Myocyte (in vitro differentiated cells): ENCODE results near the gene NIP7. TPM values are rescaled to one million over a fixed set of nuclear protein-coding genes. Genes with fewer than 3 reads are reported as not detected.
"Not testable (repeated sequence)": the region's sequence is repeated elsewhere in the genome, so short reads cannot be mapped to it uniquely, and the experiment has no call there.

Source experiments
- DNase-seq: peaks from one replicate; pipeline ENCODE4 v3.0.0-alpha.2; 2012; ENCODE audit warnings: low read depth
- polyA plus RNA-seq: library from polyadenylated mRNA; unstranded; fragments of >200 nt; gene quantifications from one replicate; pipeline ENCODE4 v1.2.1, GENCODE V29; 2012; ENCODE audit warnings: missing spikeins
- total RNA-seq: library from RNA; depleted of rRNA; stranded (reverse); fragments of >200 nt; gene quantifications from 2 replicates; pipeline ENCODE4 v1.2.3, GENCODE V29; 2014

The NIP7 gene
- 20.5 and 22.9 TPM in 2 replicates for total RNA-seq
- polyA plus RNA-seq = 19.7 TPM

DNA sequence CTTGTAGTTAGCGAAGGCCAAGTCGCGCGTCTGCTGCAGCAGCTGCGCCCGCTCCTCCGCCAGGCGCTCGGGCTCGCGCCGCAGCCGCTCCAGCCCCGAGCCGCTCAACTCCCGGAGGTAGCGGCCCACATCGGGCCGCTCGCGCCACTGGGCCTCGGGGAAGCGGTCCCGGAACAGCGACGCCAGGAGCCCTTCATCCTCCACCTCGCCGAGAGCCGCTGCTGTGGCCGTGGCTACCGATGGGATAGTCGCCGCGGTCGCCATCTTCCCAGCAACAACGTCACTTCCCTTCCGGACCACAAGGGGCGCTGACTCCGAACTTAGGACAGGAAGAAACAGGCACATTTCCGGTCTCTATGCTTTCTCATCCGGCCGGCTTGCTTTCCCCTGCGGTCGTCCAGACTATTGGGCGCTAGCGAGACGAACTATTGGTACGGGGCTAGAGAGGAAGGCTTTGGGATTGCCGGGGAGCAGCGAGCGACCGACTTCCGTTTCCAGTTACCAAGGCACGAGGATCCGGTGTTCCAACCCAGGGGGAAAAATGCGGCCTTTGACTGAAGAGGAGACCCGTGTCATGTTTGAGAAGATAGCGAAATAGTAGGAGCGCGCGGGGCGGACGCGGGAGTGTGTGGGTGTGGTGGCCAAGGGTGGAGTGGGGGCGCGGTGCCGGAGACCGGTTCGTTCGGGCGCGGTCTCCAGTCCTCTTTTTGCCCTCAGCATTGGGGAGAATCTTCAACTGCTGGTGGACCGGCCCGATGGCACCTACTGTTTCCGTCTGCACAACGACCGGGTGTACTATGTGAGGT, at the start of gene NIP7, which contains the start of gene COG8:
TSS of gene NIP7 (plus strand) at position 484 of the 806 bp plus-strand sequence. CDS start at position 542, 58 bp downstream.
TSS of gene COG8 (minus strand) at position 276 of the 806 bp plus-strand sequence. CDS start at position 264, 12 bp downstream.
- peak; percentile 99 for DNase-seq

DNA sequence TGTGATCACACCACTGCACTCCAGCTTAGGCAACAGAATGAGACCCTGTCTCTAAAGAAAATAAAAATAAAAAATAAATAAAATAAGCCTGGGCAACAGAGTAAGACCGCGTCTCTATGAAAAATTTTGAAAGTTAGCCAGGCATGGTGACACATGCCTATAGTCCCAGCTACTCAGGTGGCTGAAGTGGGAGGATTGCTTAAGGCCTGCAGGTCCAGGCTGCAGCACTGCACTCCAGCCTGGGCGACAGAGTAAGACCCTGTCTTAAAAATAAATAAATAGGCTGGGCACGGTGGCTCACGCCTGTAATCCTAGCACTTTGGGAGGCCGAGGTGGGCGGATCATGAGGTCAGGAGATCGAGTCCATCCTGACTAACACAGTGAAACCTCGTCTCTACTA, 47.9 kb upstream of the NIP7 start:
- DNase-seq = not testable (repeated sequence)

DNA sequence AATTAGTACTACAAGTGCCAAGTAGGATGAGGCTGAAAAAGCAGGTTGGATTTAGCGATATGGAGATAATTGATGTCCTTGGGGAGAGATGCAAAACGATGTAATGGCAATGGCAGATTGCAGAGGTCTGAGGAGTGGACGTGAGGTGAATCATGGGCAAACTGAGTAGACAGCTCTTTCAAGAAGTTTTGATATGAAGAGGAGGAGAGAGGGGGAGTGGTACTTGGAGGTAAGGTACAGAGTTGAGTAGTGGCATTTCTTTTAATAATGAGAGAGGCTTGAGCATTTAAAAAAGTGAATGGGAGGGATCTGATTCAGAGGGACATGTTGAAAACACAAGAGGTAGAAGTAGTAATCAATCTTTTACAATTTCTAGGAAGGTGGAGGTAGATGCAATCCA, 46.2 kb upstream of the NIP7 start:
- no peak for DNase-seq

- no peak for DNase-seq
These were observed 45.5 kb upstream of the NIP7 start for GRCh38 chr16:69294051-69294450.

GRCh38 chr16:69296771-69297170, 42.8 kb upstream of the NIP7 start:
- not testable (repeated sequence) for DNase-seq

DNA sequence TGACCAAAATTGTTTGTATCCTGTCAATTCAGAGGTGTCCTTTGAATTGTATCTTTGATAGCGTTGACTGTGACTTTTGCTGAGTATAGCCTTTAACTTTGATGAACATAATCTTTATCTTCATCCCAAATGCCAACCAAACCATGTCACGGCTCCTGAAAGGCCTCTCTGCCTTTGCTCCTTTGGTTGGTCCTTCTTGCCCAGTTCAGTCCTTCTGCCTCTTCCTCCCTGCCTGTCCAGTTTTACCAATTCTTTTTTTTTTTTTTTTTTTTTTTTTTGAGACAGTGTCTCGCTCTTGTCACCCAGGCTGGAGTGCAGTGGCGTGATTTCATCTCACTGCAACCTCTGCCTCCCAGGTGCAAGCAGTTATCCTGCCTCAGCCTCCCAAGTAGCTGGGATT, 41.3 kb upstream of the NIP7 start:
- DNase-seq = no peak

DNA sequence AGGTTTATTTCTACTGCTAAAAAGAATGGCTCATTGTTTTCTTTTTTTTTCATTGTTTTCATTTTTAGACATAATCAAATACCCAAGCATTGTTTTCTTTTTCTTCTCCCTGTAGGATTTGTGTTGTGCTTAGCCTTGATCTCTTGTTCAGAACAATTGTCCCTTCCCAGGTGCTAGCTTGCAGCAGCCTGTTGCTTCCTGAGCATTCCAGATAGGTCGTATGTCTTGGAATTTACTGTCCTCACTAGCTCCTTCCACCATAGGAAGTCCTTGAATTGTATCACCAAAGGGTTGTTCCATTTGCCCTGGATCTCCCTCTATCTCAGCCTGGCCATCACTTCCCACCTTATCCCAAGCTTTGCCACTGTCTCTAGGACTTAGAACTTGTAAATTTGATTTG, 38.4 kb upstream of the NIP7 start:
- DNase-seq = no peak

GRCh38 chr16:69301861-69302260, 37.7 kb upstream of the NIP7 start:
- DNase-seq = no peak

- DNase-seq = no peak
These were observed 37.3 kb upstream of the NIP7 start for GRCh38 chr16:69302301-69302700.

DNA sequence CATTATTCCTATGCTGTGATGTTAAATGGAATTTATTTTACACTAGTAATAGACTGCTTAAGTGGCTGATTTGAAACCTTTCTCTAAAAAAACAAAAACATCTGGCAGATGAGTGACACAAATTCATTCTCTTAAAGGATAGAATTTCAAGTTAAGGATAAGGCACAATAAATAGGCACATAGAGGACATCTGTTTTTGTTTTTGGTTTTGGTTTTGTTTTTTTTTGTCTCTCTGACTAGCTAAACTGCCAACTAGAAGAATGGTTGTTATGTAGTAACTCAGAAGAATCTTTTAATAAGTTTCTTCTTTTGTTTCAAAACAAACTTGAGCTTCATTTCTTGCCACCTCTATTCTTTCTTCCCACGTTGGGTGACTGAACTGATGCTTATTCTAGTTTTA, 33.5 kb upstream of the NIP7 start:
- DNase-seq = peak; percentile 18

DNA sequence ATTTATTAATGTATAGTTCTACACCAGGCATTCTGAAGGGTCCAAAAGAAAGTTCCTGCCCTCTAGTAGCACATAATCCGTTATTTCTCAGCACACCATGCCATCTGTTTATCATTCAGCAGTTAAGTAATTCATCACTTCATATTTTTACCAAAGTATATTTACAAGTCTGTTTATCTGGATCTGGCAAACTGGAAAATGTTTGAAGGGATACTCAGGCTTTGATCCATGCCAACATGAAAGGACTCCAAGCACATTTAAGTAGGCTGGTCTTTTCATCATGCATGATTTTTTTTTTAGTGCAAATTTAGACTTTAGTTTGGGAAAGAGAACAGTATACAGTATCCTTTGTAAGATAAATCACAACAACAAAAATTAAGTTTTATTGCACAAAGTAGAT, 32.5 kb upstream of the NIP7 start:
- no peak for DNase-seq

DNA sequence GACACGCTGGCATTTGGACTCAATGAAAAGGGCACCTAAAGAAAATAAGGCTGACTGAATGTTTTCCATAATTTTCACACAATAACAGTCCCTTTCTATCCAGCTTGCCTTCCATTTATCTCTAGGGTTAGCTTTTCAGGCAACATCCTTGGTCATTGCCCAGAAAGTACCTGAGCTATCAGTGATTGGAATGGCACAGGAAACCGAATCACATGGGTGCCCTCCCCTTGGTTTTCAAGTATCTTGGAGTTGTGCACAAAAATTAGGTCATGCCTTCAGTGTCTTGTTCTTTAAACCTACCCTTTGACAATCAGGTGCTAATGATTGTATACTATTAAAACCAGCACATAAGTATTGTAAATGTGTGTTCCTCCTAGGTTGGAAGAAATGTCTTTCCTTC, 31.7 kb upstream of the NIP7 start:
- DNase-seq = no peak

- DNase-seq = no peak
These were observed 30.3 kb upstream of the NIP7 start for GRCh38 chr16:69309316-69309715.

DNA sequence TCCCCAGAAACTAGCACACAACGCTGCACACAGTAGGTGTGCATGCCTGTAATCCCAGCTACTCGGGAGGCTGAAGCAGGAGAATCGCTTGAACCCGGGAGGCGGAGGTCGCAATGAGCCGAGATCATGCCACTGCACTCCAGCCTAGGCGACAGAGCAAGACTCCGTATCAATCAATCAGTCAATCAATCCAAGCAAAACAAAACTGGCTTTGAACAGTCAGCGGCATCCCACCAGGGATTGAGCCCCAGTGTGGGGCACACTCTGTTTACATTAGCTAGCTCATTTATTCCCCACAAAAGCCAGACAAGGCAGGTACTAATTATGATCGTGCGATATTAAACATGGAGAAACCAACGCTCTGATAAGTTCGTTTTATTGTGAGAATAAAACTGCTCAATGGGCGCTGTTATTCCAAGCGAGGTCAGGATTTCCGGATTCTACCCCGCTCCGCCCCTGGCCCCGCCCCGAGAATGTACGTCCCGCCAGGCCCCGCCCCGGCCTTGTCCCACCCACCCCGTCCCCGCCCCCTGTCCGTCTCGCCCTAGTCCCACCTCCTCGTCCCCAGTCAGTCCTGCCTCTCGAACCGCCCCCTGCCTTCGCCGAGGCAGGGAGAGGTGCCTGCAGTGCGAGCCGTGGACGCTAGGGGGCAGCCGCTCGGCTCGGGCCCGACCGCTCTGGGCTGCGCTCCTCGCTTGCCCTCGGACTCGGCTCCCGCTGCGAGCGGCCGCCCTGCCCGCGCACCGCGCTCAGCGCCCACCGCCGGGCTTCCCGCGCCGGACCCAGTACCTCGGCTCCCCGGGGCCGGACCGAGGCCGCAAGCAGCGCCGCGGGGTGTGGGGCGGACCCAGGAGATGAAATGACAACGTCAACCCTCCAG, 28.7 kb upstream of the NIP7 start, which contains the start of gene VPS4A:
TSS of gene VPS4A (plus strand) at position 698 of the 880 bp plus-strand sequence. CDS start at position 860, 162 bp downstream.
- peak; percentile 95 for DNase-seq

DNA sequence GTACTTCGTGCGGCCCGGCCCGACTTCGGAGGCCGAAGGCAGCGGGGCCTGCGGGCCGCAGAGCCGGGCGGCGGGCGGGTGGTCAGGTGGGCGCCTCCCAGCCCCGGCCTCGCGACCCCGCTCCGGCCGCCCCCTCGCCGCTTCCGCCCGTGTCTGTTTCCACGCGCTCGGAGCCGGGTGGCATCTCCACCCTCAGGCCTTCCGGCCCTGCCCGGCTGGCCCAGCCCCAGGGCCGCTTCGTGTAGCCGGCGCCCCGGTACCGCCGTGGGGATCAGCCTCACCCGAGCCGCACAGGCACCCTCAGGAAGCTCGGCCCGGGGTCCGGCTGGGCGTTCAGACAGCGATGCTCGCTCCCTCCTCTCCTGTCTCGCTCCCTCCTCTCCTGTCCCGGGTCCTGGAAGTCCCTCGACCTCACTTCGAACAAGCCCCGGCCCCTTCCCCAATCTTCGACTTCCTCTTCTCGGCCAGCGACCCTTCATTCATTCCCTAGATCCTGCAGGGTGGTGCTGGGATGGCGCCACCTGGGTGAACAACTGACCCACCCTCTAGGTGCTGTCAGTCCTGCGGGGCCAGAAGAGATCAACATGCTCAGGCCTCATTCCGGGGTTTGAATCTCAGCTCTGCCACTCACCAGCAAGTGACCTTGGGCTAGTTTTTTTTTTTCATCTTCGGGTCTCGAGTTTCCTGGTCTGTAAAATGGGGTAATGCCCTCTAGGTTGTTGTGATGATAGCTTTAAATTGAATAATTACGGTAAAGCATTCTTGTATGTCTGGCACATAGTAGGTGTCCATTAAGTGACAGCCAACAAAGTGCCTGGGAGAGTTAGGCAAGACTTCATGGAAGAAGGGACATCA, 27.8 kb upstream of the NIP7 start:
- DNase-seq = peak; percentile 29

- DNase-seq = no peak
These were observed 26.1 kb upstream of the NIP7 start for GRCh38 chr16:69313469-69313868.

- DNase-seq = no peak
These were observed 25.0 kb upstream of the NIP7 start for GRCh38 chr16:69314534-69314933.

DNA sequence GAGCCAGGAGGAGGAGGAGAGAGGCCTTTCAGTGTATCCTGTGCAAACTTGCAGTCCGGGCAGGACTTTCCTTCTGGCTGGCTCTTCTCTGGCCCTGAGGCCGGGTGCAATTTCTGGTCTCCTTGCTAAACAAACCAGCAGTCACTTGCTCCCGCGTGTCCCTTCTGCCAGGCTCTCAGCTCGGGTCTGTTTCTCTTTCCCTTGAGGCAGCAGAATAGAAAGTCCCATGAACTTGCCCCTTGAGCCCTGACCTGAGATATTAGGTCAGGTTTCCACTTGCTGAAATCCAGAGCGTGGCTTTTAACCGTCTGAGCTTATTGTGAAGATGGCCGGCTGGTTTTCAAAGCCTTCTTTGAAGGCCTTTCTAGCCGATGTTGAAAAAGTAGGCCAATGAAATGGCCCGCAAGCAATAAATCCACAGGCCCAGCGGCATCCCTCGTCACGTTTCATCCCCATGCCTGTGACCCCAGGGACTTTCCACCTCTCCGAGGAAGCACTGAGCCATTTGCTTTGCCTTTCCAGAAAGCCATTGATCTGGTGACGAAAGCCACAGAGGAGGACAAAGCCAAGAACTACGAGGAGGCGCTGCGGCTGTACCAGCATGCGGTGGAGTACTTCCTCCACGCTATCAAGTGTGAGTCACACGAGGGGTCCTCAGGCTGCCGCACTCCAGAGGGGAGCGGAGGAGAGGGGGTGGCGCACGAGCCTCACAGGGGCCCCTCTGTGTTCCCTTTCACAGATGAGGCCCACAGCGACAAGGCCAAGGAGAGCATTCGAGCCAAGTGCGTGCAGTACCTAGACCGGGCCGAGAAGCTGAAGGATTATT, 23.9 kb upstream of the NIP7 start:
- DNase-seq = no peak

DNA sequence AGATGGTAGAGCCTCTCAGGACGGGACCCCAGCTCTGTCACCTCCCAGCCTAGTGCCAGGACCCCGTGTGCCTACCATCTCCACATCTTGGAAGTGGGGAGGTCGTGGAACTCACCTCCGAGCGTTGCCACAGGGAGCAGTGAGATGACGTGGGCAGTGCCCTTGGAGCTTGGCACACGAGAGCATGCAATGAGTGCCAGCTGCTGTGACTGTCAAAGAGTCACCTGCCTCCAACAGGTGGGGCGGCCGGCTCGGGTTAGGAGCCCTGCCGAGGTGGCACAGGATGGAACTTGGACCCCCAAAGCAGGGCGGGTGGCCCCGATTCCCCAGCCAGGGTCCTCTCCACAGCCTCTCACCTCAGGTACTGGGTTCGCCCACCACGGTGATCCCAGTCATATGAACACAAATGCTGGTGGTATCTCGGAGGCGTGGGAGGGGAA, 23.0 kb upstream of the NIP7 start:
- DNase-seq = no peak
